Stimulated activated CD8-positive, alpha-beta memory T cell treated with anti-CD3 and anti-CD28 coated beads, Interleukin-7, amount 100 ng/mL, for 1 hour (primary cell): ENCODE data around the gene TNNT3.

Source experiments
- DNase-seq, 2 donors: peaks; one replicate each; pipeline ENCODE4 v3.0.0-alpha.2; 2020; ENCODE audit warnings: low read depth in 2 of 2

TNNT3 gene

GRCh38 chr11:1923201-1923956 lies 3.9 kb downstream of the TNNT3 start:
- no peak for DNase-seq

- no peak for DNase-seq
Measured at GRCh38 chr11:1924181-1924580, 4.7 kb downstream of the TNNT3 start.

- DNase-seq, result no peak
Measured at GRCh38 chr11:1924646-1925372, 5.3 kb downstream of the TNNT3 start.

- no peak for DNase-seq
Measured at GRCh38 chr11:1925373-1926155, 6.1 kb downstream of the TNNT3 start.

GRCh38 chr11:1926156-1927025 lies 6.9 kb downstream of the TNNT3 start:
- DNase-seq, result no peak

- DNase-seq, result no peak
Measured at GRCh38 chr11:1927026-1927847, 7.7 kb downstream of the TNNT3 start.

GRCh38 chr11:1927848-1928469 lies 8.5 kb downstream of the TNNT3 start:
- no peak for DNase-seq

- DNase-seq, result no peak
Measured at GRCh38 chr11:1928470-1928890, 9.0 kb downstream of the TNNT3 start.

GRCh38 chr11:1928891-1929541 lies 9.5 kb downstream of the TNNT3 start:
- no peak for DNase-seq

GRCh38 chr11:1929621-1930461 lies 10.3 kb downstream of the TNNT3 start:
- no peak for DNase-seq

GRCh38 chr11:1930462-1930830 lies 10.9 kb downstream of the TNNT3 start:
- no peak for DNase-seq

GRCh38 chr11:1931341-1932104 lies 12.0 kb downstream of the TNNT3 start:
- no peak for DNase-seq

GRCh38 chr11:1932105-1932480 lies 12.6 kb downstream of the TNNT3 start:
- DNase-seq, result no peak

- no peak for DNase-seq
Measured at GRCh38 chr11:1932681-1933080, 13.2 kb downstream of the TNNT3 start.

GRCh38 chr11:1933416-1934334 lies 14.2 kb downstream of the TNNT3 start:
- DNase-seq, result no peak

- no peak for DNase-seq
Measured at GRCh38 chr11:1934335-1935155, 15.0 kb downstream of the TNNT3 start.
